ENCODE results near the gene CHKB.

Gene CHKB

DNA sequence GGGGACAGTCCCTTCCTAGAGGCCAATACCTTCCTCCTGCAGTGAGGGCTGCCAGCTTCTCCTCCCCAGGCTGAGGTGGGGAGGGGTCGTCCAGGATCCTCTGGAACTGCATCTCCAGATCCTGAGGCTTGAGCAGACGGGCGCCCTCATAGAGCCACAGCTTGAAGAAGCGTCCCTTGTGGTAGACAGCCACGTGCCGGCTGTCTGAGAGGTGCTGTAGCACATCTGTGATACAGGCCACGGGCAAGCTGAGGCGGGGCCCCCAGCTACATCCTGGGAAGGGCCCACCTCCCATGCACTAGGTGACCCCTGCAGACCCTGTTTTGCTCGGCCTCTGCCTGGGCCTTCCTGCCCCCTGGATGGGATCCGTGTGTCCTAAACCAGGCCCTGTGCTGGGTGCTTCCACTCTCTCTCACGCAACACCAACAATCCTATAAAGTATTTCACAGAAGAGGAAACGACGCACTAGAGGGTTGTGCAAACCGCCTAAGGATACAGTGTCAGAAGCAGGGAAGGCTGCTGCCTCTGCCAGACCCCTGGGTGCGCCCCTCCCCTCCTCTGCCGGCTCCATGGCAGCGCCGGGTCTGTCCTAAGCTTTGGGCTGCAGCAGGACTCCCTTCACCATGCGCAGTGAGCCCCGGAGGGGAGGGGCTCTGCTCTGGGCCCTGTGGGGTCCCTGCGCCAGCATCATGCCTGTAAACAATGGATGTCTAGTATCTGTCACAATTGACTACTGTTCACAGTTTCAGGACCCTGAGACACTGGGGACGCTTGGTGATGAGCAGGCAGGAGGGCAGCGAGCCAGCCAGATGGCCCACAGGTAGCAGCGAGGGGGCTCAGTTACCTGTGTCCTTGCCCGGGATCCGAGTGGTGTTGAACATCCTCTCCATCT is 8.9 kb downstream of the CHKB start:
- DNase-seq (ENCODE audit: low read depth), result no peak

DNA sequence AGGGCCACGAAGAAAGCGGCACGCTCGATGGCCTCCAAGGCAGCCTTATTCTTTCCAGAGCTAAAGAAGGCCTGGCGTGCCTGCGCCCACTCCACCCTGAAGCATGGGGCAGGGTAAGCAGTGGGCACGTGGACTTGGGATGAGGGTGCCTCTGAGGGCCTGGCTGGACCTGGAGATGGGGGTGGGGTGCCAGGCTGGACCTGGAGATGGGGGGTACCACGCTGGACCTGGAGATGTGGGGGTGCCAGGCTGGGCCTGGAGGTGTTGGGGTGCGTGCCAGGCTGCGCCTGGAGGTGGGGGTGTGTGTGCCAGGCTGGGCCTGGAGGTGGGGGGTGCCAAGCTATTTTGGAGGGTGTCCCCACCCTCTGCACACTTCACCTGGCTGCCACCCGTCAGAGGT is 9.7 kb downstream of the CHKB start:
- no peak for DNase-seq (ENCODE audit: low read depth)

DNA sequence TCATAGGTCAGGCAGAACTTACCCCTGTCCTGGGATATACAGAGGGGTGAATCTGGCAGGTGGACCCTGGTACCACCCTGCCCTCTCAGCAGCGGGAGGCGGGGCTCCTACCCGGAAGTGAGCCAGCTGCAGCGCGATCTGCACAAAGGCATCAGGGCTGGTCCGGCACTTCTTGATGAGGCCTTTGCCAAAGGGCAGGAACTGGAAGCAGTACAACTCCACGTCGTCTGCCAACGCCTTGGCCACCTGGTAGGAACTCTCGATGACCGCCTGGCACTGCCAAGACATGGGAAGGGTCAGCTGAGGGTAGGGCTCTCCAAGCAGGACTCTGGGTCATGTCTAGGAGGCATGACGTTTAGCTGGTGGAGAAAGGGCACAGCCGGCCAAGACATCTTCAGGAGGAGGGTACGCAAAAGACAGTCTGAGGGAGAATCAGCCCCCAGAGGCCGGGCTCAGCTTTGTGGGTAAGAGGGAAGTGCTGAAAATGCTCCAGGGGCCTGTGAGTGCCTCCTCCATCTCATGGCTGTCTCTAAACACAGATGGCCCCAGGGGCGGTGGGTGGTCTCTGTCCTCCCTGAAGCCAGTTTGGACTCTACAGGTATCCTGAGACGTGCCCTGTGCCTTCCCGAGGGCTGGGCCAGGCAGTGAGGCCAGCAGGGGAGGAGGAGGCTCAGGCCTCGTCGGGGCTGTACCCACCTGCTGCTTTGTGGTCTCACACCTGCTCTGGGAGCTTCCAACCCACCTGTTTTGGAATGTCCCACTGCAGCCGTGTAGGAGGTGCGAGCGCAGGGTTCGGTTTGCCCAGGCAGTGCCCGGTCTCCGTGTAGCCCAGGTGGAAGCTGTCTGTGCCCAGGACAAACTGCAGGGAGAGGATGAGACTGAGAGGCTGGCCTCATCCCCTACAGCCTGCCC is 11.1 kb downstream of the CHKB start:
- no peak for DNase-seq (ENCODE audit: low read depth)

DNA sequence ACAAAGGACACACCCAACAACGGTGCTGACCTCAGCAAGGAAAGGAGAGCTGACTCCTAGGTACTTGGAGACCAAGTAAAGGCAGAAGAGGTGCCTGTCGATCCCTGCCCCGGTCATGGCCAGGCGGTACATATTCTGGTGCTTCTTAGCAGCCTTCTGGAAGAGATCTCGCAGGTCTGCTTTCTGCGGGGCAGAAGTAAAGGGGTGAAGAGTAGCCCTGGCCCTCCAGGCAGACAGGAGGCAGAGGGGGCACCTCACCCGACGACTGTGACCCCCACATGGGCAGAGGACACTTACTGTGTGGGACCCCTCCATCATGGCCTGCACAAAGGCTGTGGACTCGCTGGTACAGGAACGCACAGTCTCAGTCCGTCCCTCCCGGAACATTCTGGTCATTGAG is 11.8 kb downstream of the CHKB start:
- DNase-seq (ENCODE audit: low read depth), result no peak

DNA sequence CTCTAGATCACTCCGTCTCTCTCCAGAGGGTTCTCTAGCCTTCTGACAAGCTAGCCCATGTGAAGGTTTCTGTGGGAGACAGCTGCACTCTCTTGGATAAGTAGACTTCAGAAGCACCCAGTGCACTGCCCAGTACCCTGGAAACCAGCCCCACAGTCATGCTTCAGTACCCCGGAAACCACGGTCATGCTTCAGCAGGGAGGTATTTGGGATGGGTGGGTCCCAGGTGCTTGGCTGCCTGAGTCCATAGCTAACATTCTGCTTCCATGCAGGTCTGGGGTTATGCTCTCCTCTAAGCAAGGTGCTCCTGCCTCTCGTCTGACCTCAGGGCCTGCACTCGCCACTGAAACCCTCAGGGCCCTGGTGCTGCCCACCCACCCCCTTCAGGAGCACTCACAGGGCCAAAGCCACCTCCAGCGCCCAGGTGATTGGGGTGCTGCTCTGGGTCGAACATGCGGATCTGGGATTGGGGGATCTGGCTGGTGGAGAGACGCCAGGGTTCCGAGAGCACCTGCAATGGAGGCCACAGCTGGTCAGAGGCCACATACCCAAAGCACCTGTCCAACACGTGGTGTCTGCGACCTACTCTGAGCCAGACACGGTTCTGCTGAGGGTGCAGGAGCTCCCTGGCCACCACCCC is 12.6 kb downstream of the CHKB start:
- DNase-seq (ENCODE audit: low read depth), result no peak

DNA sequence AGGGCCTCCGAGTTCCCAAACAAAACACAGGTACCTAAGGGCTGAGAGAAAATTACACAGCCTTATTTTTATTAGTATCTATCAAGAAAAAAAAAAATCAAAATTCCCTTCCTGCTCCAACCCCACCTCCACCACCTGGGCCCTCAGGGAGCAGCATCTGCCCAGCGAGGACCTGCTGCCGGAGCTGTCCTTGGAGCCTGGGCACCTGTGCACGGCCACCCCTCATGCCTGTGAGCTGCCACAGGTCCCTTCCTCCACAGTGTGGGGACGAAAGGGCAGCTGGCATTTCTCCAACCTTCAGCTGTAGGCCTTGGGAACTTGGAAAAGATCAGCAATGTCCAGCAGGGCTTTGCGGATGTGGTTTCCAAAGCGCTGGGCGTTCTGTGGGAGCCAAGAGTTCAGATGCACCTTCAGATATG is 13.6 kb downstream of the CHKB start:
- no peak for DNase-seq (ENCODE audit: low read depth)

DNA sequence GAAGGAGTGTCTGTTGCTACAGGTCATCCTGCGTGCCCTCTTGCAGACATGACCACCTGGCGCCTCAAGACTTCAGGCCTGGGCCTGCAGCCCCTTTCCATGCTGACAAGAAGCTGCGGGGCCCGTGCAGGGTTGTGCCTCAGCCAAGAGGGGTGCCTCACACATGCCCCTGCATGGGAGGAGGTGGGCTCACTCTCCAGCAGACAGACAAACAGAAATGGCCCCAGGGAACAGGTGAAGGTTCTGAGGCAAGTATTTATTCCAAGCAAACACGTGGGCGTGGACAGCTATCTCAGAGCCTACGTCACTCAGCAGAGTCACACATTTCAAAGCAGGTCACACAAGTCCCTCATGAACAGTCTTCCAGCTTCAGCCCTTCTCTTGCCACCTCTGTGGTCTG is 14.0 kb downstream of the CHKB start:
- no peak for DNase-seq (ENCODE audit: low read depth)

DNA sequence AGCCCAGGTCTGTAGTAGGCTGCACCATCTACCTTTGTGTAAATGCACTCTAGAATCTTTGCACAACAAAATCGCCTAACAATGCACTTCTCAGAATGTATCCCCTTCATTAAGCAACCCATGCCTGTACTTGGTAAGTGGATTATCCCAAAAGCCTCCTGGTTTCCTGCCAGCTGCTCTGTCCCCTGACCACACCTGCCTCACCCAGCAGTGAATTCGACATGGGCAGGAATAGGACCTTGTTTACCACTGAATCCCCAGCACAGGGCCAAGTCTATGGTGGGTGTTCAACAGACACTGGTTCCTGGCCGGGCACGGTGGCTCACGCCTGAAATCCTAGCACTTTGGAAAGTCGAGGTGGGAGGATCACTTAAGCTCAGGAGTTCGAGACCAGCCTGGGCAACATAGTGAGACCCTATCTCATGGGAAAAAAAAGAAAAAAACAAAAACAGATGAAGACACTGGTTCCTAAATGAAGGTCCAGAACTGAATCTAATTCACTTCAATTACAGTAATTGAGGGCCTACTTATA is 14.9 kb downstream of the CHKB start:
- DNase-seq (ENCODE audit: low read depth), result no peak

DNA sequence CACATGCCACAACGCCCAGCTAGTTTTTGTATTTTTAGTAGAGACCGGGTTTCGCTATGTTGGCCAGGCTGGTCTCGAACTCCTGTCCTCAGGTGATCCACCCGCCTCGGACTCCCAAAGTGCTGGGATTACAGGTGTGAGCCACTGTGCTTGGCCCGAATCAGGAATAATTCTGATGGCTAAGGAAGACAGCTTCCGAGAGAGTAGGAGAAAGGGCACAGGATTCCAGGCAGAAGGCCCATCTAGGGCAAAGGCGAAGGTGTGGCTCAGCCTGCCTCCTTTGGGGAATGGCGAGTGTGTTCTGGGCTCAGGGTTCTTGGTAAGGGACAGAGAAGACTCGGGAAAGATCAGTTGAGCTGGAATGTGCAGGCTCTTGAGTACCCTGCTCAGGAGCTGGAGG is 18.4 kb downstream of the CHKB start:
- DNase-seq (ENCODE audit: low read depth), result no peak

DNA sequence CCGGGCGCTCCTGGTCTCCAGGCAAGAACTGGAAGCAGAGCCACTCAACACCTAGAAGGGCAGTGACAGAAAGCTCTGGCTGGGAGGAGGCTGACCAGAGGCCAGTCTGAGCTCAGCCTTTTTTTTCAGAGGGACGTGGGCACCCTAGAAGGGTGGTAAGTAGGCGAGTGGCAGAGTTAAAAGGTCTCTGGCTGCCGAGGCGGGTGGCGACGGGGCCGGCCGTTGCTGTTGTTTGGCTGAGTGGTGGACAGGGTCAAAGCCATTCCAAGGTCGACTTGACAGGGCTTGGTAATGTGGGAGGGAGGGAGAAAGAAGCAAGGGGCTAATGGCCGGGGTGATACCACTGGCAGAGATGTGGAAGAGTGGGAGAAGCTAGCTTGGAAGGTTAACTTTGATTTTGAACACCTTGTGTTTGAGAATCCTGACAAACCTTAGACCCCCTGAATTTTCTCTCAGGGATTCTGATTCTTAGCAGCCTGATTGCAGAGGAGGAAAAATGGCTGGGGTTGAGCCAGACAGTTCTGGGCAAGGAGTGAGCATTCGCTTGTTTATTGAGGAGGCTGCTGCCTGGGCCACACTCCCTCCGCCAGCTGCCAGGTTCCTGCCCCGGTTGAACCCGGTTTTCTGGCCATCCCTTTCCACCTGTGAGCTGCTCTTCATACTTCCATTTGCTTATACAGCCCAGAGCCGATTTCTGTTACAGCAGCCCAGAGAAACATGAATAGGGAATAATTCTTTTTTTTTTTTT is 19.1 kb downstream of the CHKB start:
- no peak for DNase-seq (ENCODE audit: low read depth)

DNA sequence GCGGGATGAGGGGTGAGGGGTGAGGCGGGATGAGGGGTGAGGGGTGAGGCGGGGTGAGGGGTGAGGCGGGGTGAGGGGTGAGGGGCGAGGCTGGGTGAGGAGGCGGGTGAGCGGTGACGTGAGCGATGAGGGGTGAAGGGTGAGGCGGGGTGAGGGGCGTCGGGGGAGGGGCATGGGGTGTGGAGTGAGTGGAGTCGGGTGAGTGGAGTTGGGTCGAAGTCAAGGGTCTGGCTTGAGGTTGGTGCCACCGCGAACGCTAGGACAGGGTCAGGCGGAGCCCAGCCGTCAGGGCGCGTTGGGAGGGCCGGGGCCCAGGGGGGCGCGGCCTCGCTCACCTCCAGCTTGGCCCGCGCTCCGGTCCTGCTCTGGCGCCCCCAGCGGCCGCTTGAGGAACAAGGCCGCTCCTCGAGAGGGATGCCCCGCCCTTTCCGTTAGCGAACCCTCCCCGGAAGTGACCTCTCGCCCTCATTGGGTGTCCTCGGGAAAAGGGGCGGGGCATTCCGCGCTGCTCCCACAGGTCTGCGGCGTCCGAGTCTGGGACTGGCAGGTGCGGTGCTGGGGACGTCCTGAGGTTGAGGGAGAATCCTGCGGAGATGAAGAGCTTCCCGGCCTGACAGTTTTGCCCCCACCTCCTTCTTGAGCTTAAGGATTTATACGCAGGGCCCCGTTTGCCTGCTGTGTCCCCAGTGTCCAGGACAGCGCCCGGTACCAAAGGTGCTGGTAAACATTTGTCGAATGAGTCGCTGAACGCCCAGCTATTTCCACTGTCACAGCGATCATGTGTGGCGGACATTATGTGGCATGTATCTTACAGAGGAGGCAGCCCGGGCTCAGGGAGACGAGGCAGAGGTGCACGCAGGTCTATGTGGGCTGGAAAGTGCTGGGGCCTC is 19.9 kb downstream of the CHKB start, which contains the start of gene SYCE3:
Gene SYCE3, minus strand, starts transcription at position 397 of the 890 bp plus-strand sequence. CDS start 6,514 bp downstream, outside the sequence.
- peak; percentile 97 for DNase-seq (ENCODE audit: low read depth)

DNA sequence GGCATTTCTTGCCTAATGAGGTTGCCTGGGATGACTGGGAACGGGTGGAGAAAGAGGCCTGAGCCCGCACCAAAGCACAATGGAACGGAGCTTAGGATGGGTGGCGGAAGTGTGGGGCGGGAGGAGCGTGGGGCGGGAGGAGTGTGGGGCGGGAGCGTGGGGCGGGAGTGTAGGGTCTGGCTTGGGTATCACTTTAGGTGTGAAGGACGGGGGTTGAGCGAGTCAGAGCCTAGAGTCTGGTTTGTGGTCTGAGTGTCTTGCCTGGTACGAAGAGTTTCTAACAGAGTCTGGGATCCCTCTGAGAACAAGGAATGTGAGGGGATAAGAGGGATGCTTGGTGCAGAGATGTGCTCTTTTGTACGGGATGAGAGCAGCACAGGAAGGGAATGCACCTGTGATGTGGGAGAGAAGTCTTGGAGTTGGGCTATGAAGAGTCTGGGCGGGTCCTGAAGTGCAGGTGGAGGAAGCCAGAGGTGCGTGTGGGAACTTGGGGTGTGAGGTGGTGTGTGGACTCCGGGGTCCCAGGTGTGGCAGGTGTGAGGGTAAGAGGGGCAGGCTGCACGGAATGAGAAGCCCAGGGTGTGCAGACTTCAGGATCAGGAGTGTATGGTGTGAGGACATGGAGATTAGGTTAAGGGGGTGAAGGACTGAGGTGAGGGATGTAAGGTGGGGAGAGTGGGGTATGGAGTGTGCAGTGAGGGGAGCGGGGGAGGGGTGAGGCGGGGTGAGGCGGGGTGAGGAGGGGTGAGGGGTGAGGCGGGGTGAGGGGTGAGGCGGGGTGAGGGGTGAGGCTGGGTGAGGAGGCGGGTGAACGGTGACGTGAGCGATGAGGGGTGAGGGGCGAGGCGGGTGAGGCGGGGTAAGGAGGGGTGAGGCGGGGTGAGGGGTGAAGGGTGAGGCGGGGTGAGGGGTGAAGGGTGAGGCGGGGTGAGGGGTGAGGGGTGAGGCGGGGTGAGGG is 21.0 kb downstream of the CHKB start:
- no peak for DNase-seq (ENCODE audit: low read depth)

DNA sequence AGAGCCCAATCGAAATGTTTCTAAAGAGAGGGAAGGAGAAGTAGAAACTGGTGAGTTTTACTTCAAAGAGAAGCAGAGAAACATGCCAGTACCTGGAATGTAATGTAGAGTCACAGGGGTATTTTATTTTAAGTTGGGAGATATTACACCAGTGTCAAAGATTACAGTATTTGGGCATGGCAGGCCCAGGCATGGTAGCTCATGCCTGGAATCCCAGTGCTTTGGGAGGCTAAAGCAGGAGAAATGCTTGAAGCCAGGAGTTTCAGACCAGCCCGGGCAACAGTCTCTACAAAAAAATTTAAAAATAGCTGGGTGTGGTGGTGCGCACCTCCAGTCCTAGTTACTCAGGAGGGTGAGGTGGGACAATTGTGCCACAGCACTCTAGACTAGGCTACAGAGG is 22.6 kb downstream of the CHKB start:
- DNase-seq (ENCODE audit: low read depth), result no peak

DNA sequence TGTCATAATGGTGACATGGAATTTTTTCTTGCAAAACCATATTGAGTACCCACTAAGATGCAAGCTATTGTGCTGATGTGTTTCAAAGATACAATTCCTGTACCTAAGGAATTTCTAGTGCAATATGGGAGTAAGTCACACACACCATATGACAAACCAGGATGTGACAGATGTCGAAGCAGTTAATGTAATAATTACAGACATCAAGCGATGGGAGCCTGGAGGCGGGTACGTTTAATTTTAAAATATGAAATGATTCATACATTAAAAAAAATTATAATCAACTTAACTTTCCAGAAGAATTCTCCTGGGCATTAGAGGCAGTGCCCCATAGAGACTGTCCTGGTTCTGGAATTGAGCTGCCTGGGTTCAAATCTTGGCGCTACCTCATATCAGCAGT is 25.9 kb downstream of the CHKB start:
- DNase-seq (ENCODE audit: low read depth), result no peak

DNA sequence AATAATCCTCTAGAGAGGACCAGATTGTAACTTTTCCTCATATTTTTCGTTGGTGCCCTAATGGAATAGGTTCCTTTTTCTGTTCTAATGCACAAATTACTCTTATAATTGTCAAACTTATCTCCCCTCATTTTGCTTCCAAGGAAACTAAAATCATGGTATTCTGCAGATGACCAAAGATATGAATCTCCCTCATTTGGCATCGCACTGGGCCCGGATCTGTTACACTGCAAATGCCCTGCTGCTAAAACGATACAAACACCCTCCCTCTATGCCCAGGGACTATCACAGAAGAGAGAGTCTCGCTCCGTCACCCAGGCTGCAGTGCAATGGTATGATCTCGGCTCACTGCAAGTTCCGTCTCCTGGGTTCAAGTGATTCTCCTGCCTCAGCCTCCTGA is 29.3 kb downstream of the CHKB start:
- DNase-seq (ENCODE audit: low read depth), result no peak

DNA sequence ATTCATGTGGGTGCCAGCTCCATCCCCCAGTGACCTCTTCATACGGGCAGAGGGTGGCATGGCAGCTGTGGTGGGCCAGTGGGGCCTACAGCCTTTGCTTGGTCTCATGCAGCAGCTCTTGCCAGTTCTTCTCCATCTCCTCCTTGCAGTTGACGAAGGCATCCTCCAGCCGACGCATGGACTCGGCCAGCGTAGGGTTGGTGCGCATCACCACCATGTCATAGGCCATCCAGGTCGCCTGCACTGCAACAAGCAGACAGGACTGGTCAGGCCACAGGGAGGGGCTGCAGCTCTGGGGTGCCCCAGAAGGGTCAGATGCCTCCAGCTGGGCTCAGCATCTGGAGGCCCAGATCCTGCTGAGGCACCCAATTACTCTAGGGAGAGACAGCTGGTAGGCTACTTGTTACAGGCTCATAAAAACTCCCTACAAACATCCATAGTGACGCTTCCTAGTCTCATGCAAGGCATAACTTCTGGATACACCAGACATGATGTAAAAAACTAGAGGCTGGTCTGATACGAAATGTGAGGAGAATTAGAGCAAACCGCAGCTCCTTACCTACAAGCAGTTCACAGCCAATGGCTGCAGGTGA is 31.4 kb downstream of the CHKB start:
- DNase-seq (ENCODE audit: low read depth), result no peak

DNA sequence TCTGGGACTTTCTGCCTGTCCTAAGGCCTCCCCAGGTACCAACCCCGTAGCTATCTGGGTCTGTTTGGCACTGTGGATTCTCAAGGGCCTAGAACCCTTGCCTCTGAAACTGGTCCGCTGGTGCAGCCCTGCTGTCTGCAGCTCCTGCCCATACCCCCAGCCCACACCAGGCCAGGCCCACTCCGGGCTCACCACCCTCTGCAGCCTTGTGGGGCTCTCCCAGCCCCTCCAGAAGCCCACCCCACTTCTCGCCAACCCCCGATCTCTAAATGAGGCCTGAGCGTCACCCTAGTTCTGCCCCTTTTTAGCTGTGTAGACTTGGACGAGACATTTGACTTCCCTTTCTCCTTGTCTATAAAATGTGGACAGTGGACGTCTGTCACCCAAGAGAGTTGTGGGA is 32.3 kb downstream of the CHKB start:
- no peak for DNase-seq (ENCODE audit: low read depth)

DNA sequence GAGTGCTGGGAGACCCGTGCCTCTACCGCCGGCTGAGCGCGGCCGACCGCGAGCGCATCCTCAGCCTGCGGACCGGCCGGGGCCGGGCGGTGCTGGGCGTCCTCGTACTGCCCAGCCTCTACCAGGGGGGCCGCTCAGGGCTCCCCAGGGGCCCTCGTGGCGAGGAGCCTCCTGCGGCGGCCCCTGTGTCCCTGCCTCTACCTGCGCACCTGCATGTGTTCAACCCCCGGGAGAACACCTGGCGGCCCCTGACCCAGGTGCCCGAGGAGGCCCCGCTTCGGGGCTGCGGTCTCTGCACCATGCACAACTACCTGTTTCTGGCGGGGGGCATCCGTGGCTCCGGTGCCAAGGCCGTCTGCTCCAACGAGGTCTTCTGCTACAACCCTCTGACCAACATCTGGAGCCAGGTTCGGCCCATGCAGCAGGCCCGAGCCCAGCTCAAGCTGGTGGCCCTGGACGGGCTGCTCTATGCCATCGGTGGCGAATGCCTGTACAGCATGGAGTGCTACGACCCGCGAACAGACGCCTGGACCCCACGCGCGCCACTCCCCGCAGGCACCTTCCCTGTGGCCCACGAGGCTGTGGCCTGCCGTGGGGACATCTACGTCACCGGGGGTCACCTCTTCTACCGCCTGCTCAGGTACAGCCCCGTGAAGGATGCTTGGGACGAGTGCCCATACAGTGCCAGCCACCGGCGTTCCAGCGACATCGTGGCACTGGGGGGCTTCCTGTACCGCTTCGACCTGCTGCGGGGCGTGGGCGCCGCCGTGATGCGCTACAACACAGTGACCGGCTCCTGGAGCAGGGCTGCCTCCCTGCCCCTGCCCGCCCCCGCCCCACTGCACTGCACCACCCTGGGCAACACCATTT is 33.5 kb downstream of the CHKB start:
- DNase-seq (ENCODE audit: low read depth), result no peak
